22Rv1 (cell line): ENCODE measurements around the gene SUSD3.

ENCODE experiments used
- H3K27ac ChIP-seq: fragments of 450-650 bp; 2 replicates; pipeline ENCODE4 v1.5.1; 2017
- CTCF ChIP-seq: fragments of 450-650 bp; IDR thresholded peaks from 2 replicates; pipeline ENCODE4 v1.5.1; 2017; ENCODE audit warnings: mild to moderate bottlenecking
- ZFX ChIP-seq: fragments of 450-650 bp; IDR thresholded peaks from 2 replicates; pipeline ENCODE4 v1.6.1; 2017; ENCODE audit warnings: antibody characterized with exemption, borderline replicate concordance

The SUSD3 gene

GRCh38 chr9:93054758-93055704, 3.5 kb upstream of the SUSD3 start:
- TF ChIP-seq CTCF (no peak), ZFX (no peak)

GRCh38 chr9:93057042-93057702, 1.3 kb upstream of the SUSD3 start:
- TF ChIP-seq CTCF (no peak), ZFX (no peak)
- no peak overlapping the region for H3K27ac ChIP-seq

More at GRCh38 chr9:93054758-93055704, 3.5 kb upstream of the SUSD3 start:
- H3K27ac ChIP-seq: no peak overlapping the region

- TF ChIP-seq CTCF (no peak), ZFX (no peak)
- no peak overlapping the region for H3K27ac ChIP-seq
Measured at GRCh38 chr9:93057703-93058354, 672 bp upstream of the SUSD3 start.

DNA sequence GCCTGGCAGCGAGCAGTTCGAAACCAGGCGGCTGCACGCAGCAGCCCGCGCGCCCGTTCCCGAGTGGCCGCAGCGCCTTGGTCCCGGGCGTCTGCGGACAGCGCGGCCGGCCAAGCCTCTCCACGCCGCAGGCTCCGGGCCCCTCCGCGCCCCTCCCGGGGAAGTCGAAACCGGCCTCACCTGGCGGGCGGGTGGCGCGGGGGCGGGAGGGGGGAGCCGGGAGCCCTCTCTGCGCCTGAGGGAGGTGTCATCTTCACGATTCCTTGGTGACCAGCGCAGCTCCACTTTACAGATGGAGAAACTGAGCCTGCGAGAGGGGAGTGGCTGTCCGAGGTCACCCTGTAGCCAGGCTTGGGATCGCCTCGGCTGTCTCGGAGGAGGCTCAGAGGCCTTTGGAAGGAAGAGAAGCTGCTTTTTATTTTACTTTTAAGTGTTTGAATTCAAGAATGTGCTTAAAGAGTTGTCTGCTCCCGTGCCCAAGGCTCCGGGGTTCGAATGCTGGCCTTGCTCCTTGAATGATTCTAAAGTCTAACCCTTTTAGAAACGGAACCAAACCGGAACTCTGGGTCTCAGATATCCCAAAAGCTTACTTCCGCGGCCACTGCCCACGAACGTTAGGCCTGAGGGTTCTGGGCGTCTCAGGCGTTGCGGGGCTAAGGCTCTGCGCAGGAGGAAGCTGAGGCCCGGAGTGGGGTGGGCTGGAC, 662 bp downstream of the SUSD3 start:
- TF ChIP-seq ZFX (no peak), CTCF (no peak)

DNA sequence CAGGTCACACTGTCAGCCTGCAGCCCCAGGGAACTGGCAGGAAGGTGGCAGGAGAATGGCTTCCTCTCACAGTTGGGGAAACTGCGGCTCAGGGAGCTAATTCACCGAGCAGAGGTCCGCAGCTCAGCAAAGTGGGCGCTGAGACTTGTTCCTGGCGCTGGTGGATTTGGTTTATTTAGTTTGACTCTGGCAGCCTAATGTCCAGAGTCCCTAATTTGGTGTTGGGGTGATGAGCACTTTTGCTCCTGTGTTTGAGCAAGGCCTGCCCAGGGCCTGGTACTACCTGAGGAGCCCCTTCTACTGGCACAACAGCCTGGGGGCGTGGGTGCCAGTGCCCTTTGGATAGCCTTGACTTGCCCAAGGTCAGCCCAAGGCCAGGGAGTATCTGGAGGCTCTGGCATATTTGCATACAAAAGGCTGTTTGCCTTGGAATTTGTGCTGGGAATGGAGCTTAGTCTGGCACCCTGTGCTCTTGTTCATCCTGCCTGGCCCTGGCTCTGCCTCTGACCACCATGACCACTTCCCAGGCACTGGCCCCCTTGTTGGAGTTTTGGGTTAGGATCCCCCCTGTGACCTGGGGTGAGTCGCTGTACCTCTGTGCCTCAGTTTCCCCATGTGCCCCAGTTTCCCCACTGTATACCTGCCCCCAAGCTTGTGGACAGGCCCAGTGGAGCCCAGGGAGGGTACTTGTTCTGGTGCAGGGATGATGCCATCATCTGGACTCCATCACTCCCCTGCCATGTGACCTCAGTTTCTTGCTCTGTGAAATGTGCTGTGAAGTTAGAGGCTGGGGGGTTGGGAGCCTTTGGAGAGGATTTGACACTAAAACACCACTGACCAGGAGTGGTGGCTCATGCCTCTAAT, 1.4 kb downstream of the SUSD3 start:
- no peak for TF ChIP-seq CTCF
- TF ChIP-seq ZFX: no peak
- H3K27ac ChIP-seq: no peak overlapping the region

More for the DNA sequence above, 662 bp downstream of the SUSD3 start:
- no peak overlapping the region for H3K27ac ChIP-seq

- H3K27ac ChIP-seq: no peak overlapping the region
- no peak for TF ChIP-seq ZFX
- TF ChIP-seq CTCF: no peak
Measured at GRCh38 chr9:93060746-93061259, 2.3 kb downstream of the SUSD3 start.
